Measurements from ENCODE around the gene CAPZB. TPM values are rescaled to one million over a fixed set of nuclear protein-coding genes. Genes with fewer than 3 reads are reported as not detected.

Gene CAPZB
- polyA plus RNA-seq, 2 of the 4 experiments (the other 2 are of a cell fraction): 133 to 296 TPM

DNA sequence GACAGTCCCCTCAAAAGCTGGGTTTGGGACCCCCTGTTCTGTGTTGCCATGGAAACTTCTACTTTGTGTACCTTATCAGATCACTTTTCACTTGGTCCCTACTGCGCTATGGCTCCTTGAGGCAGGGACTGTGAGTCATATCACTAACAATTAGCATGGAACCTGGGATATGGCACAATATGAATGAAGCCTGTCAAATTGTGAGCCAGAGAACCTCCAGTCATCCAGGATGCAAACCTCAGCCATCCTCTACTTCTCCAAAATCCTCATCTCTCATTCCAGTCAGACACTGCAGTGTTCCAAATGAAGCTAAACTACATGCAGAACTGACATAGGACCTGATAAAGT, 11.2 kb upstream of the CAPZB start:
- FAIRE-seq: no peak
- Histone ChIP-seq H3K27ac (no peak overlapping the region), H3K9me3 (no peaks in the 10 kb centered on the region), H3K4me3 (no peak overlapping the region), H3K4me2 (no peak overlapping the region), H3K4me1 (no peaks in the 10 kb centered on the region)
- TF ChIP-seq HOXB5 (CRISPR knock-in tag; IDR thresholded peaks at IDR 0.05) (no peak), CBX2 (IDR thresholded peaks at IDR 0.05; ENCODE audit: borderline replicate concordance, low read depth) (no peak), EP300 (IDR thresholded peaks at IDR 0.05) (no peak), JUNB (IDR thresholded peaks at IDR 0.05) (no peak), NFE2L2 (conservative IDR thresholded peaks at IDR 0.05; ENCODE audit: low read length) (no peak), SMC3 (IDR thresholded peaks at IDR 0.05) (no peak), POLR2AphosphoS2 (conservative IDR thresholded peaks at IDR 0.05; ENCODE audit: low read length) (no peak), ZNF302 (CRISPR knock-in tag; IDR thresholded peaks at IDR 0.05) (no peak), HMGXB4 (CRISPR knock-in tag; IDR thresholded peaks at IDR 0.05; ENCODE audit: borderline replicate concordance) (no peak)
- TF ChIP-seq, protein P1, sequence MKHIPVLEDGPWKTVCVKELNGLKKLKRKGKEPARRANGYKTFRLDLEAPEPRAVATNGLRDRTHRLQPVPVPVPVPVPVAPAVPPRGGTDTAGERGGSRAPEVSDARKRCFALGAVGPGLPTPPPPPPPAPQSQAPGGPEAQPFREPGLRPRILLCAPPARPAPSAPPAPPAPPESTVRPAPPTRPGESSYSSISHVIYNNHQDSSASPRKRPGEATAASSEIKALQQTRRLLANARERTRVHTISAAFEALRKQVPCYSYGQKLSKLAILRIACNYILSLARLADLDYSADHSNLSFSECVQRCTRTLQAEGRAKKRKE (CRISPR knock-in tag; IDR thresholded peaks at IDR 0.05; ENCODE audit: low read depth): no peak
- TF ChIP-seq, protein P2, sequence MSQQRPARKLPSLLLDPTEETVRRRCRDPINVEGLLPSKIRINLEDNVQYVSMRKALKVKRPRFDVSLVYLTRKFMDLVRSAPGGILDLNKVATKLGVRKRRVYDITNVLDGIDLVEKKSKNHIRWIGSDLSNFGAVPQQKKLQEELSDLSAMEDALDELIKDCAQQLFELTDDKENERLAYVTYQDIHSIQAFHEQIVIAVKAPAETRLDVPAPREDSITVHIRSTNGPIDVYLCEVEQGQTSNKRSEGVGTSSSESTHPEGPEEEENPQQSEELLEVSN (IDR thresholded peaks at IDR 0.05; ENCODE audit: borderline replicate concordance, low read depth): no peak
- TF ChIP-seq, protein P3, sequence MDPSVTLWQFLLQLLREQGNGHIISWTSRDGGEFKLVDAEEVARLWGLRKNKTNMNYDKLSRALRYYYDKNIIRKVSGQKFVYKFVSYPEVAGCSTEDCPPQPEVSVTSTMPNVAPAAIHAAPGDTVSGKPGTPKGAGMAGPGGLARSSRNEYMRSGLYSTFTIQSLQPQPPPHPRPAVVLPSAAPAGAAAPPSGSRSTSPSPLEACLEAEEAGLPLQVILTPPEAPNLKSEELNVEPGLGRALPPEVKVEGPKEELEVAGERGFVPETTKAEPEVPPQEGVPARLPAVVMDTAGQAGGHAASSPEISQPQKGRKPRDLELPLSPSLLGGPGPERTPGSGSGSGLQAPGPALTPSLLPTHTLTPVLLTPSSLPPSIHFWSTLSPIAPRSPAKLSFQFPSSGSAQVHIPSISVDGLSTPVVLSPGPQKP (IDR thresholded peaks at IDR 0.05; ENCODE audit: low read depth, low read length): no peak
- ChIA-PET POLR2A (interaction anchor here (0.8 kb wide), 1 partner anchor 8 kb away, joined by 3 read pairs; no protein-coding TSS in a partner anchor), CTCF (interaction anchor here (3.0 kb wide), 1 partner anchor 9 kb away, joined by 11 read pairs; no protein-coding TSS in a partner anchor)
- WGBS (ENCODE audit: missing lambda C conversion rate): 100% methylated on average over 1 of the region's 1 CpG
- DNase-seq (ENCODE audit: low read depth in 1 of 2, low spot score in 1 of 2): no peak
- no peak for ATAC-seq

GRCh38 chr1:19495799-19496526, 10.6 kb upstream of the CAPZB start:
- Histone ChIP-seq H3K27ac (no peak overlapping the region), H3K4me2 (no peak overlapping the region), H3K9me3 (no peaks in the 10 kb centered on the region), H3K4me3 (no peak overlapping the region), H3K4me1 (no peaks in the 10 kb centered on the region)
- FAIRE-seq: no peak
- ChIA-PET POLR2A (interaction anchor here (0.8 kb wide), 1 partner anchor 8 kb away, joined by 3 read pairs; no protein-coding TSS in a partner anchor), CTCF (interaction anchor here (0.5 kb wide), 1 partner anchor 1514 kb away, joined by 3 read pairs; no protein-coding TSS in a partner anchor)
- no peak for TF ChIP-seq TFCP2L1 (CRISPR knock-in tag; IDR thresholded peaks at IDR 0.05)
- no peak for TF ChIP-seq FOXS1 (CRISPR knock-in tag; IDR thresholded peaks at IDR 0.05)
- TF ChIP-seq, protein P2 (IDR thresholded peaks at IDR 0.05; ENCODE audit: borderline replicate concordance, low read depth): no peak
- TF ChIP-seq HES2 (IDR thresholded peaks at IDR 0.05): no peak
- no peak for TF ChIP-seq HOXB13 (CRISPR knock-in tag; IDR thresholded peaks at IDR 0.05; ENCODE audit: low read depth)
- no peak for TF ChIP-seq MYC (IDR thresholded peaks at IDR 0.05; ENCODE audit: borderline replicate concordance, low read length)
- TF ChIP-seq HOXA7 (CRISPR knock-in tag; IDR thresholded peaks at IDR 0.05): no peak
- TF ChIP-seq KDM1A (IDR thresholded peaks at IDR 0.05; ENCODE audit: low read depth): no peak
- TF ChIP-seq, protein P4, sequence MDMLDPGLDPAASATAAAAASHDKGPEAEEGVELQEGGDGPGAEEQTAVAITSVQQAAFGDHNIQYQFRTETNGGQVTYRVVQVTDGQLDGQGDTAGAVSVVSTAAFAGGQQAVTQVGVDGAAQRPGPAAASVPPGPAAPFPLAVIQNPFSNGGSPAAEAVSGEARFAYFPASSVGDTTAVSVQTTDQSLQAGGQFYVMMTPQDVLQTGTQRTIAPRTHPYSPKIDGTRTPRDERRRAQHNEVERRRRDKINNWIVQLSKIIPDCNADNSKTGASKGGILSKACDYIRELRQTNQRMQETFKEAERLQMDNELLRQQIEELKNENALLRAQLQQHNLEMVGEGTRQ (IDR thresholded peaks at IDR 0.05): no peak
- TF ChIP-seq CBX2 (IDR thresholded peaks at IDR 0.05; ENCODE audit: borderline replicate concordance, low read depth): no peak
- no peak for TF ChIP-seq GATA3 (IDR thresholded peaks at IDR 0.05; ENCODE audit: borderline replicate concordance)
- no peak for TF ChIP-seq MAFK (IDR thresholded peaks at IDR 0.05; ENCODE audit: partially characterized antibody)
- TF ChIP-seq, protein P5, sequence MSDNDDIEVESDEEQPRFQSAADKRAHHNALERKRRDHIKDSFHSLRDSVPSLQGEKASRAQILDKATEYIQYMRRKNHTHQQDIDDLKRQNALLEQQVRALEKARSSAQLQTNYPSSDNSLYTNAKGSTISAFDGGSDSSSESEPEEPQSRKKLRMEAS (IDR thresholded peaks at IDR 0.05): no peak
- TF ChIP-seq EHF (CRISPR knock-in tag; IDR thresholded peaks at IDR 0.05): no peak
- TF ChIP-seq HOXB5 (CRISPR knock-in tag; IDR thresholded peaks at IDR 0.05): no peak
- TF ChIP-seq, protein P1 (CRISPR knock-in tag; IDR thresholded peaks at IDR 0.05; ENCODE audit: low read depth): no peak
- DNase-seq (ENCODE audit: low read depth in 1 of 2, low spot score in 1 of 2): no peak
- 24% methylated on average over 3 of the region's 3 CpGs for WGBS (ENCODE audit: missing lambda C conversion rate)
- no peak for ATAC-seq

Measured in A549 (cell line).